HepG2 (cell line): ENCODE measurements around the gene ATP2A2. TPM values are rescaled to one million over a fixed set of nuclear protein-coding genes. Genes with fewer than 3 reads are reported as not detected.
A peak's percentile ranks its signal among the peaks of the same experiment; 100 is the strongest.

Source experiments
- ATAC-seq: fragments of 200-7000 bp; cut with Tn5 transposase; 3 replicates; pipeline ENCODE4 v1.9.1; 2020; ENCODE audit warnings: mild to moderate bottlenecking, moderate library complexity
- BruUV-seq: library from RNA; stranded (reverse); fragments of 400-500 nt; replicated peaks from 2 replicates; lab custom pipeline; 2021; lab: Mats Ljungman, UMichigan
- CTCF ChIA-PET: fragments of 300-600 bp; formaldehyde crosslinking; extraction: SDS; loops from one replicate; lab custom pipeline; 2021; ENCODE audit warnings: low total read pairs, inconsistent platforms, low intra/inter-chr PET ratio; lab: Yijun Ruan, JAX
- POLR2A ChIA-PET: fragments of 350-600 bp; sonication (Branson Sonifier 250); formaldehyde crosslinking; loops from one replicate; lab custom pipeline; 2020; ENCODE audit warnings: antibody characterized with exemption, inconsistent platforms; lab: Yijun Ruan, JAX
- DNase-seq: peaks from one replicate; pipeline ENCODE4 v3.0.0-alpha.2; 2015; ENCODE audit warnings: low spot score
- FAIRE-seq: peaks from 3 replicates; lab custom pipeline; 2011; peaks lifted over from hg19 to GRCh38; lab: Jason Lieb, UNC
- H2AFZ ChIP-seq: one replicate; pipeline ENCODE4 v1.6.1; 2011; ENCODE audit warnings: low read length, inconsistent platforms
- H3K27ac ChIP-seq: fragments of 300-600 bp; 3 replicates; pipeline ENCODE4 v1.8.0; 2011; ENCODE audit warnings: mixed run types, mild to moderate bottlenecking, mixed read lengths, low read length, inconsistent platforms; ENCODE audit not compliant: insufficient read depth; ENCODE audit errors: extremely low read length
- H3K27me3 ChIP-seq, 2 experiments: fragments of 200-600 bp in 1 of 2; 2 replicates in 1 of 2; 3 replicates in 1 of 2; pipeline versions ENCODE4 v1.6.0 to v1.8.0; 2011; ENCODE audit warnings: low read length in 2 of 2, mild to moderate bottlenecking in 2 of 2, moderate library complexity in 2 of 2, inconsistent platforms in 1 of 2; ENCODE audit not compliant: insufficient read depth in 2 of 2, control insufficient read depth in 1 of 2
- H3K36me3 ChIP-seq, 2 experiments: fragments of 200-600 bp in 1 of 2; replicated peaks in 1 of 2; 2 replicates in 1 of 2; 3 replicates in 1 of 2; pipeline versions ENCODE4 v1.5.1 to v1.8.0; 2011; ENCODE audit warnings: low read length in 2 of 2, inconsistent platforms in 1 of 2; ENCODE audit not compliant: insufficient read depth in 2 of 2, control insufficient read depth in 1 of 2
- H3K4me1 ChIP-seq: 2 replicates; pipeline ENCODE4 v1.5.1; 2012; ENCODE audit warnings: low read length, inconsistent platforms; ENCODE audit not compliant: insufficient read depth
- H3K4me2 ChIP-seq: 2 replicates; pipeline ENCODE4 v1.6.0; 2011; ENCODE audit warnings: low read depth, low read length, inconsistent platforms
- H3K4me3 ChIP-seq, 3 experiments: fragments of 200-600 bp in 1 of 3; sonication (generic), shearing (Covaris generic) in 1 of 3; replicated peaks in 1 of 3; 2 replicates each; pipeline ENCODE4 v1.5.1; 2011 to 2016; ENCODE audit warnings: low read length in 3 of 3, inconsistent platforms in 2 of 3, low read depth in 2 of 3, mild to moderate bottlenecking in 2 of 3, control low read depth in 1 of 3, mixed read lengths in 1 of 3; ENCODE audit not compliant: insufficient read depth in 1 of 3
- H3K79me2 ChIP-seq: one replicate; pipeline ENCODE4 v1.6.1; 2011; ENCODE audit warnings: low read length, inconsistent platforms; ENCODE audit not compliant: insufficient read depth
- H3K9ac ChIP-seq: 2 replicates; pipeline ENCODE4 v1.6.0; 2011; ENCODE audit warnings: mild to moderate bottlenecking, low read depth, low read length, inconsistent platforms; ENCODE audit not compliant: insufficient read depth
- H3K9me3 ChIP-seq: 2 replicates; pipeline ENCODE4 v1.5.1; 2012; ENCODE audit warnings: mild to moderate bottlenecking, low read length
- H4K20me1 ChIP-seq: 2 replicates; pipeline ENCODE4 v1.6.0; 2011; ENCODE audit warnings: inconsistent platforms, mild to moderate bottlenecking, low read length, moderate library complexity; ENCODE audit not compliant: insufficient read depth
- AGO2 ChIP-seq: fragments of 200-400 bp; formaldehyde crosslinking; optimal IDR thresholded peaks from 2 replicates; pipeline ENCODE3; 2017; ENCODE audit warnings: mild to moderate bottlenecking, low read depth, low read length, moderate library complexity
- BRD4 ChIP-seq: sonication (generic); formaldehyde crosslinking; IDR thresholded peaks from 2 replicates; pipeline ENCODE4 v1.4.0; 2020; ENCODE audit warnings: missing genetic modification reagents
- CENPT ChIP-seq: sonication (generic); formaldehyde crosslinking; IDR thresholded peaks from 2 replicates; pipeline ENCODE4 v1.8.0; 2022; ENCODE audit warnings: low read depth, mild to moderate bottlenecking, moderate library complexity, missing genetic modification reagents
- CHD4 ChIP-seq: fragments of 200-600 bp; sonication (generic); IDR thresholded peaks from 2 replicates; pipeline ENCODE4 v1.7.0; 2017; ENCODE audit warnings: mild to moderate bottlenecking, low read length, borderline replicate concordance
- EZH2 ChIP-seq: conservative IDR thresholded peaks from 2 replicates; pipeline ENCODE4 v1.6.1; 2012; ENCODE audit warnings: mild to moderate bottlenecking, low read depth, low read length, moderate library complexity
- HNF1B ChIP-seq: sonication (generic); formaldehyde crosslinking; IDR thresholded peaks from 2 replicates; pipeline ENCODE4 v1.5.1; 2020; ENCODE audit warnings: mild to moderate bottlenecking, moderate library complexity, missing genetic modification reagents
- MAFF ChIP-seq: IDR thresholded peaks from 2 replicates; pipeline ENCODE4 v1.6.1; 2011; ENCODE audit warnings: low read depth, low read length, improper control_type of control experiment
- MAFK ChIP-seq, 2 experiments: IDR thresholded peaks in 1 of 2; conservative IDR thresholded peaks in 1 of 2; 2 replicates each; pipeline ENCODE4 v1.6.1; 2011; ENCODE audit warnings: improper control_type of control experiment in 2 of 2, low read length in 2 of 2
- NONO ChIP-seq, 2 experiments: fragments of 450-650 bp in 1 of 2; sonication (generic) in 1 of 2; formaldehyde crosslinking in 1 of 2; IDR thresholded peaks in 1 of 2; conservative IDR thresholded peaks in 1 of 2; 2 replicates each; pipeline versions ENCODE4 v1.6.1 to v1.8.0; 2017 to 2022; ENCODE audit warnings: mild to moderate bottlenecking in 1 of 2, missing genetic modification reagents in 1 of 2, moderate library complexity in 1 of 2
- POLR2AphosphoS5 ChIP-seq: IDR thresholded peaks from 2 replicates; pipeline ENCODE4 v1.6.1; 2012; ENCODE audit warnings: low read depth, low read length
- SMARCC2 ChIP-seq: fragments of 450-650 bp; IDR thresholded peaks from 2 replicates; pipeline ENCODE4 v1.6.1; 2017; ENCODE audit warnings: antibody characterized with exemption, mild to moderate bottlenecking
- SOX6 ChIP-seq, 2 experiments: fragments of 450-650 bp in 1 of 2; sonication (generic) in 1 of 2; formaldehyde crosslinking in 1 of 2; IDR thresholded peaks; 2 replicates each; pipeline versions ENCODE4 v1.4.0 to v1.6.1; 2017 to 2020; ENCODE audit warnings: antibody characterized with exemption in 1 of 2, mild to moderate bottlenecking in 1 of 2, missing genetic modification reagents in 1 of 2
- TBL1XR1 ChIP-seq: fragments of 150-350 bp; IDR thresholded peaks from 2 replicates; pipeline ENCODE4 v1.6.1; 2014; ENCODE audit warnings: borderline replicate concordance, low read length; ENCODE audit not compliant: partially characterized antibody
- XRCC5 ChIP-seq: fragments of 200-400 bp; formaldehyde crosslinking; optimal IDR thresholded peaks from 2 replicates; pipeline ENCODE3; 2017; ENCODE audit warnings: mild to moderate bottlenecking, low read length
- ZEB1 ChIP-seq: IDR thresholded peaks from 2 replicates; pipeline ENCODE4 v1.6.1; 2012; ENCODE audit warnings: mild to moderate bottlenecking, low read depth, inconsistent platforms; ENCODE audit not compliant: insufficient replicate concordance
- ZNF652 ChIP-seq: IDR thresholded peaks from 2 replicates; pipeline ENCODE4 v1.6.1; 2016; ENCODE audit warnings: low read depth, borderline replicate concordance
- ZNF674 ChIP-seq: sonication (generic); formaldehyde crosslinking; IDR thresholded peaks from 2 replicates; pipeline ENCODE4 v1.5.0; 2020; ENCODE audit warnings: low read depth, mild to moderate bottlenecking, missing genetic modification reagents
- ZNF713 ChIP-seq: sonication (generic); formaldehyde crosslinking; IDR thresholded peaks from 2 replicates; pipeline ENCODE4 v1.4.0; 2020; ENCODE audit warnings: mild to moderate bottlenecking, missing genetic modification reagents
- ZNF788 ChIP-seq: sonication (generic); formaldehyde crosslinking; IDR thresholded peaks from 2 replicates; pipeline ENCODE4 v1.5.0; 2020; ENCODE audit warnings: mild to moderate bottlenecking, missing genetic modification reagents, borderline replicate concordance
- WGBS: methylation state at CpG from one replicate; pipeline ENCODE4 v1.1.6; 2017; ENCODE audit warnings: low lambda C conversion rate; 5-methylcytosine and 5-hydroxymethylcytosine counted together
- in situ Hi-C: cut with HindIII; loops from 2 replicates; pipeline ENCODE4 v1.10.0; 2017; ENCODE audit warnings: low pct_unique_long_range_greater_than_20kb; ENCODE audit not compliant: extremely low pct_ligation_motif_present
- intact Hi-C: fragments of 100-400 bp; cut with micrococcal nuclease; formaldehyde crosslinking; loops from one replicate; pipeline ENCODE4 v1.10.0; 2022; ENCODE audit not compliant: unreplicated experiment
- polyA plus RNA-seq, 8 experiments: library from polyadenylated mRNA; depleted of rRNA in 3 of 8; stranded (reverse) in 7 of 8; unstranded in 1 of 8; fragments of >200 nt; fragmentation: Illumina TruSeq in 4 of 8; extraction: Trizol in 4 of 8; gene quantifications; 2 replicates each; pipeline versions ENCODE4 v1.2.1 to v1.2.3, GENCODE V29; 2011 to 2016; ENCODE audit warnings: low read depth in 4 of 8, missing spikeins in 1 of 8, mixed read lengths in 1 of 8; ENCODE audit not compliant: insufficient read depth in 1 of 8
- total RNA-seq, 5 experiments: library from RNA; depleted of rRNA; stranded (reverse); fragments of >200 nt; fragmentation: Illumina TruSeq; extraction: Trizol; gene quantifications; 2 replicates each; pipeline ENCODE4 v1.2.3, GENCODE V29; 2016; ENCODE audit warnings: low read depth in 1 of 5
- TF ChIP-seq, protein P1 (sequence below): sonication (generic); formaldehyde crosslinking; IDR thresholded peaks from 2 replicates; pipeline ENCODE4 v1.4.0; 2020; ENCODE audit warnings: missing genetic modification reagents, mild to moderate bottlenecking, borderline replicate concordance

Gene ATP2A2
- total and polyA plus RNA-seq, 2 of the 13 experiments (the other 11 are each of a cell fraction or from before 2014, with no cell fraction given): 35.4 to 85.5 TPM

DNA sequence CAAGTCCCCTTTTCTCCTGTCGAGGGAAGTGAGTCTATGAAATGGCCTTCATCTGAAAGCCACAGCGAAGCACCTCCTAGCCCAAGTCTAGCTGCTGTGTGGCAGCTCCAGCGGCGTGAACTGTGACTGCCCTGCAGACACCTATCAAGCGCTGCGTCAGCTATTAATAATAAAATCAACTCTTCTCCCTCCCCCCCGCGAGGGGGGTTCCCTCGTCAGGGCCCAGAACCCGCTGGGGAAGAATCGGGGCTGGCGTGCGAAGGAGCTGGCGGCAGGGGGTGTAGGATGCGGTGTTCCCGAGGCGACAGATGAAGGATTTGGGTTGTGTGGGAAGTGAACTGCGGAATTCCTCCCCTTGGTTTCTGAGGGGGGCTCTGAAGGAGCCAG lies 662 bp upstream of the ATP2A2 start:
- Histone ChIP-seq H3K4me3 (peak overlapping the region; percentile 65 to 83 (median 69)), H3K79me2 (peaks cover 39% of the 10 kb centered on the region), H3K36me3 (peaks cover 0 to 6% of the 10 kb centered on the region in 2 experiments; a peak in 1 of 5 replicates), H3K9ac (peak overlapping the region; percentile 85), H3K9me3 (no peaks in the 10 kb centered on the region), H3K4me1 (peaks cover 57% of the 10 kb centered on the region), H3K27me3 (no peaks in the 10 kb centered on the region), H2AFZ (no peak overlapping the region), H4K20me1 (peaks cover 25% of the 10 kb centered on the region), H3K27ac (peak overlapping the region; percentile 58), H3K4me2 (peak overlapping the region; percentile 92)
- POLR2A ChIA-PET: interaction anchor here (0.6 to 5.5 kb wide), 14 partner anchors 11 to 189 kb away, joined by 3 to 77 read pairs (median 3); partner anchors contain the start of genes ARPC3 and IFT81
- intact Hi-C loops: loop anchor here (5.0 kb wide), 1 partner anchor 178 kb away; no protein-coding TSS in a partner anchor
- TSS peak; percentile 84 for BruUV-seq
- 0% methylated on average over 13 of the region's 18 CpGs for WGBS
- no peak for FAIRE-seq
- CTCF ChIA-PET: no interaction called here
- in situ Hi-C loops: no loop called here
- peak; percentile 43 for ATAC-seq
- no peak for DNase-seq
- TF ChIP-seq ZEB1 (no peak), TBL1XR1 (no peak), MAFF (peak; percentile 13; the same call in 1 of the 2 replicates), MAFK (conservative IDR thresholded peaks at IDR 0.05 in 1 of 2, IDR thresholded peaks at IDR 0.05 in 1 of 2; ENCODE audit: low read length in 2 of 2) (peak; percentile 36 to 41), CHD4 (no peak), ZNF713 (CRISPR knock-in tag) (no peak), ZNF788 (no peak), SOX6 (IDR thresholded peaks at IDR 0.05) (no peak), SOX6 (CRISPR knock-in tag; IDR thresholded peaks at IDR 0.05) (no peak), AGO2 (no peak), BRD4 (no peak), ZNF674 (CRISPR knock-in tag) (no peak), NONO (IDR thresholded peaks at IDR 0.05) (no peak), NONO (CRISPR knock-in tag; conservative IDR thresholded peaks at IDR 0.05) (no peak), SMARCC2 (no peak), HNF1B (CRISPR knock-in tag) (peak; percentile 36; the same call in 1 of the 2 replicates), POLR2AphosphoS5 (no peak), CENPT (CRISPR knock-in tag) (no peak), ZNF652 (no peak), EZH2 (no peak), XRCC5 (no peak)
- TF ChIP-seq, protein P1, sequence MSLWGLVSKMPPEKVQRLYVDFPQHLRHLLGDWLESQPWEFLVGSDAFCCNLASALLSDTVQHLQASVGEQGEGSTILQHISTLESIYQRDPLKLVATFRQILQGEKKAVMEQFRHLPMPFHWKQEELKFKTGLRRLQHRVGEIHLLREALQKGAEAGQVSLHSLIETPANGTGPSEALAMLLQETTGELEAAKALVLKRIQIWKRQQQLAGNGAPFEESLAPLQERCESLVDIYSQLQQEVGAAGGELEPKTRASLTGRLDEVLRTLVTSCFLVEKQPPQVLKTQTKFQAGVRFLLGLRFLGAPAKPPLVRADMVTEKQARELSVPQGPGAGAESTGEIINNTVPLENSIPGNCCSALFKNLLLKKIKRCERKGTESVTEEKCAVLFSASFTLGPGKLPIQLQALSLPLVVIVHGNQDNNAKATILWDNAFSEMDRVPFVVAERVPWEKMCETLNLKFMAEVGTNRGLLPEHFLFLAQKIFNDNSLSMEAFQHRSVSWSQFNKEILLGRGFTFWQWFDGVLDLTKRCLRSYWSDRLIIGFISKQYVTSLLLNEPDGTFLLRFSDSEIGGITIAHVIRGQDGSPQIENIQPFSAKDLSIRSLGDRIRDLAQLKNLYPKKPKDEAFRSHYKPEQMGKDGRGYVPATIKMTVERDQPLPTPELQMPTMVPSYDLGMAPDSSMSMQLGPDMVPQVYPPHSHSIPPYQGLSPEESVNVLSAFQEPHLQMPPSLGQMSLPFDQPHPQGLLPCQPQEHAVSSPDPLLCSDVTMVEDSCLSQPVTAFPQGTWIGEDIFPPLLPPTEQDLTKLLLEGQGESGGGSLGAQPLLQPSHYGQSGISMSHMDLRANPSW: 0 out of 2 replicates have a peak, but pooled peaks have one; percentile 33
